H9 (cell line): ENCODE results near the gene AGPAT2. TPM values are rescaled to one million over a fixed set of nuclear protein-coding genes. Genes with fewer than 3 reads are reported as not detected.

Experiments used
- DNase-seq: peaks from one replicate; pipeline ENCODE4 v3.0.0-alpha.2; 2017
- H2AFZ ChIP-seq: one replicate; pipeline ENCODE4 v1.6.1; 2013; ENCODE audit warnings: mild to moderate bottlenecking, low read length, control low read depth, moderate library complexity
- H2AK5ac ChIP-seq: 2 replicates; pipeline ENCODE4 v1.6.1; 2013; ENCODE audit warnings: low read length, control low read depth, mixed read lengths; ENCODE audit not compliant: insufficient read length
- H2BK120ac ChIP-seq: one replicate; pipeline ENCODE4 v1.6.1; 2013; ENCODE audit warnings: low read depth, mild to moderate bottlenecking, low read length, control low read depth, inconsistent platforms; ENCODE audit not compliant: poor library complexity, severe bottlenecking
- H2BK12ac ChIP-seq: 2 replicates; pipeline ENCODE4 v1.6.1; 2013; ENCODE audit warnings: low read length, control low read depth, mixed read lengths, low read depth; ENCODE audit not compliant: insufficient read length
- H2BK15ac ChIP-seq: 2 replicates; pipeline ENCODE4 v1.6.1; 2013; ENCODE audit warnings: low read depth, low read length, control low read depth
- H2BK20ac ChIP-seq: one replicate; pipeline ENCODE4 v1.6.1; 2013; ENCODE audit warnings: low read depth, mild to moderate bottlenecking, low read length, control low read depth, inconsistent platforms; ENCODE audit not compliant: poor library complexity, severe bottlenecking
- H2BK5ac ChIP-seq: 2 replicates; pipeline ENCODE4 v1.6.1; 2013; ENCODE audit warnings: low read length, control low read depth, mixed read lengths; ENCODE audit not compliant: insufficient read length
- H3K14ac ChIP-seq: 2 replicates; pipeline ENCODE4 v1.6.1; 2013; ENCODE audit warnings: low read length, control low read depth; ENCODE audit not compliant: insufficient read depth
- H3K18ac ChIP-seq: 2 replicates; pipeline ENCODE4 v1.6.1; 2013; ENCODE audit warnings: low read depth, mild to moderate bottlenecking, mixed read lengths, low read length, control low read depth; ENCODE audit not compliant: insufficient read length
- H3K23ac ChIP-seq: 2 replicates; pipeline ENCODE4 v1.6.1; 2013; ENCODE audit warnings: low read length, control low read depth, mixed read lengths, low read depth; ENCODE audit not compliant: insufficient read length
- H3K23me2 ChIP-seq: 2 replicates; pipeline ENCODE4 v1.6.1; 2013; ENCODE audit warnings: low read depth, mild to moderate bottlenecking, mixed read lengths, low read length, control low read depth; ENCODE audit not compliant: insufficient read length, poor library complexity, severe bottlenecking
- H3K27ac ChIP-seq: 2 replicates; pipeline ENCODE4 v1.5.1; 2013; ENCODE audit warnings: low read length, control low read depth, mixed read lengths, low read depth; ENCODE audit not compliant: insufficient read length
- H3K27me3 ChIP-seq: 2 replicates; pipeline ENCODE4 v1.6.1; 2013; ENCODE audit warnings: low read length, control low read depth, inconsistent platforms; ENCODE audit not compliant: insufficient read depth
- H3K4ac ChIP-seq: 2 replicates; pipeline ENCODE4 v1.6.1; 2013; ENCODE audit warnings: low read depth, mild to moderate bottlenecking, control low read depth, inconsistent platforms, low read length, moderate library complexity
- H3K4me1 ChIP-seq: 2 replicates; pipeline ENCODE4 v1.6.1; 2013; ENCODE audit warnings: low read length, control low read depth, inconsistent platforms; ENCODE audit not compliant: insufficient read depth
- H3K4me2 ChIP-seq: 2 replicates; pipeline ENCODE4 v1.6.1; 2013; ENCODE audit warnings: low read length, control low read depth, mixed read lengths; ENCODE audit not compliant: insufficient read length, insufficient read depth
- H3K56ac ChIP-seq: 2 replicates; pipeline ENCODE4 v1.6.1; 2013; ENCODE audit warnings: low read depth, mild to moderate bottlenecking, mixed read lengths, low read length, control low read depth; ENCODE audit not compliant: insufficient read length
- H3K79me1 ChIP-seq: 2 replicates; pipeline ENCODE4 v1.6.1; 2013; ENCODE audit warnings: low read depth, mild to moderate bottlenecking, moderate library complexity, low read length, control low read depth, inconsistent platforms; ENCODE audit not compliant: insufficient read depth, poor library complexity, severe bottlenecking
- H3K79me2 ChIP-seq: 2 replicates; pipeline ENCODE4 v1.6.1; 2013; ENCODE audit warnings: low read length, control low read depth, inconsistent platforms; ENCODE audit not compliant: insufficient read depth
- H3K9ac ChIP-seq: 2 replicates; pipeline ENCODE4 v1.6.1; 2013; ENCODE audit warnings: low read length, control low read depth, mixed read lengths; ENCODE audit not compliant: insufficient read length; ENCODE audit errors: extremely low read depth
- H3K9me3 ChIP-seq: one replicate; pipeline ENCODE4 v1.6.1; 2013; ENCODE audit warnings: low read depth, low read length, inconsistent platforms; ENCODE audit not compliant: control insufficient read depth
- H3T11ph ChIP-seq: one replicate; pipeline ENCODE4 v1.6.1; 2013; ENCODE audit warnings: mild to moderate bottlenecking, low read length, control low read depth, inconsistent platforms
- H4K20me1 ChIP-seq: one replicate; pipeline ENCODE4 v1.6.1; 2013; ENCODE audit not compliant: control insufficient read depth, insufficient read length, insufficient read depth
- H4K5ac ChIP-seq: 2 replicates; pipeline ENCODE4 v1.6.1; 2013; ENCODE audit warnings: low read depth, mild to moderate bottlenecking, mixed read lengths, low read length, control low read depth; ENCODE audit not compliant: insufficient read length
- H4K8ac ChIP-seq: replicated peaks from 2 replicates; pipeline ENCODE4 v1.6.1; 2013; ENCODE audit warnings: low read length, control low read depth, mixed read lengths, low read depth; ENCODE audit not compliant: insufficient read length
- H4K91ac ChIP-seq: 2 replicates; pipeline ENCODE4 v1.6.1; 2013; ENCODE audit warnings: low read depth, mild to moderate bottlenecking, moderate library complexity, mixed read lengths, low read length, control low read depth; ENCODE audit not compliant: insufficient read length
- H3K27ac Mint-ChIP-seq, 3 experiments: 2 replicates in 2 of 3; 3 replicates in 1 of 3; pipeline ENCODE4 v1.8.0; 2020 to 2021; ENCODE audit warnings: mixed read lengths in 3 of 3, mild to moderate bottlenecking in 1 of 3, moderate library complexity in 1 of 3
- H3K27me3 Mint-ChIP-seq: 2 replicates; pipeline ENCODE4 v1.8.0; 2021; ENCODE audit warnings: low read depth, mild to moderate bottlenecking, moderate library complexity, mixed read lengths
- H3K36me3 Mint-ChIP-seq, 3 experiments: 2 replicates in 2 of 3; 3 replicates in 1 of 3; pipeline ENCODE4 v1.8.0; 2020 to 2021; ENCODE audit warnings: low read depth in 3 of 3, mixed read lengths in 3 of 3; ENCODE audit not compliant: insufficient read depth in 1 of 3
- H3K4me1 Mint-ChIP-seq, 2 experiments: 2 replicates each; pipeline ENCODE4 v1.8.0; 2020; ENCODE audit warnings: mixed read lengths in 2 of 2
- H3K4me3 Mint-ChIP-seq, 2 experiments: 2 replicates in 1 of 2; 3 replicates in 1 of 2; pipeline ENCODE4 v1.8.0; 2020 to 2021; ENCODE audit warnings: mild to moderate bottlenecking in 2 of 2, mixed read lengths in 2 of 2, moderate library complexity in 1 of 2
- H3K9me3 Mint-ChIP-seq, 2 experiments: 2 replicates in 1 of 2; 3 replicates in 1 of 2; pipeline ENCODE4 v1.8.0; 2020; ENCODE audit warnings: mild to moderate bottlenecking in 2 of 2, mixed read lengths in 2 of 2, moderate library complexity in 1 of 2
- CTCF ChIP-seq: fragments of 200-600 bp; sonication (generic); conservative IDR thresholded peaks from 3 replicates; pipeline ENCODE4 v1.8.0; 2021; ENCODE audit warnings: antibody characterized with exemption, mild to moderate bottlenecking
- WGBS: extraction: QIAGEN DNeasy Blood & Tissue Kit; methylation state at CpG from one replicate; pipeline ENCODE4 v1.1.7; 2013; ENCODE audit warnings: missing lambda C conversion rate, low lambda C conversion rate, mixed read lengths; ENCODE audit not compliant: insufficient read length; ENCODE audit errors: extremely low coverage; 5-methylcytosine and 5-hydroxymethylcytosine counted together
- total RNA-seq: library from RNA; stranded (reverse); gene quantifications from 2 replicates; pipeline ENCODE4 v1.2.1, GENCODE V29; 2021

Gene AGPAT2
- total RNA-seq, 1 experiment from 2014 or later: 29.7 TPM

GRCh38 chr9:136733611-136734010, 46.4 kb upstream of the AGPAT2 start:
- H3K9ac ChIP-seq: no peak overlapping the region
- H4K5ac ChIP-seq: no peak overlapping the region
- no peak overlapping the region for H2BK12ac ChIP-seq
- DNase-seq: no peak
- H3K4me2 ChIP-seq: no peak overlapping the region
- Mint-ChIP-seq H3K4me1 (peaks cover 0 to 7% of the 10 kb centered on the region in 2 experiments; a peak in 3 of 4 replicates), H3K27ac (no peak overlapping the region), H3K9me3 (no peaks in the 10 kb centered on the region), H3K4me3 (no peak overlapping the region), H3K27me3 (peaks cover 20% of the 10 kb centered on the region), H3K36me3 (no peaks in the 10 kb centered on the region; a peak in 2 of 7 replicates)
- H4K20me1 ChIP-seq: no peaks in the 10 kb centered on the region
- WGBS: no CpG with 5 or more reads among the region's 12 CpGs
- H3K4ac ChIP-seq: no peak overlapping the region
- H2BK20ac ChIP-seq: no peak overlapping the region
- no peak overlapping the region for H3K18ac ChIP-seq
- H3K27me3 ChIP-seq: no peaks in the 10 kb centered on the region
- H2BK15ac ChIP-seq: no peak overlapping the region
- no peak overlapping the region for H3K14ac ChIP-seq
- no peak overlapping the region for H3T11ph ChIP-seq
- no peaks in the 10 kb centered on the region for H3K79me1 ChIP-seq
- H3K4me1 ChIP-seq: no peaks in the 10 kb centered on the region
- no peak overlapping the region for H2BK5ac ChIP-seq
- no peaks in the 10 kb centered on the region for H3K9me3 ChIP-seq
- no peak for TF ChIP-seq CTCF
- H3K56ac ChIP-seq: no peak overlapping the region
- H2BK120ac ChIP-seq: no peak overlapping the region
- H2AFZ ChIP-seq: no peak overlapping the region
- H3K79me2 ChIP-seq: no peaks in the 10 kb centered on the region; the same call in 1 of the 2 replicates
- no peak overlapping the region for H4K8ac ChIP-seq
- H3K23me2 ChIP-seq: peaks cover 4% of the 10 kb centered on the region
- no peak overlapping the region for H3K23ac ChIP-seq
- H4K91ac ChIP-seq: no peak overlapping the region
- no peak overlapping the region for H2AK5ac ChIP-seq
- H3K27ac ChIP-seq: no peak overlapping the region
